Gastroesophageal sphincter (tissue), 4 donors: ENCODE results near the gene GRHPR. TPM values are rescaled to one million over a fixed set of nuclear protein-coding genes. Genes with fewer than 3 reads are reported as not detected.

Source experiments
- ATAC-seq: fragments of 150-250 bp; one replicate; pipeline ENCODE4 v1.9.1; 2016; ENCODE audit warnings: mild to moderate bottlenecking, moderate library complexity
- H3K27ac ChIP-seq, 4 donors: fragments of 200-600 bp; sonication (generic) in 3 of 4; 1 replicate in 3 of 4; 2 replicates in 1 of 4; pipeline ENCODE4 v1.5.1; 2016 to 2019
- H3K27me3 ChIP-seq: fragments of 200-600 bp; sonication (generic); one replicate; pipeline ENCODE4 v1.5.1; 2019
- H3K36me3 ChIP-seq, 2 donors: fragments of 200-600 bp; sonication (generic); one replicate each; pipeline ENCODE4 v1.5.1; 2019; ENCODE audit warnings: control low read depth in 1 of 2
- H3K4me1 ChIP-seq, 3 donors: fragments of 200-600 bp; sonication (generic); 1 replicate in 2 of 3; 2 replicates in 1 of 3; pipeline ENCODE4 v1.5.1; 2016 to 2019; ENCODE audit warnings: control low read depth in 2 of 3
- H3K4me3 ChIP-seq, 2 donors: fragments of 200-600 bp; sonication (generic); one replicate each; pipeline ENCODE4 v1.5.1; 2019; ENCODE audit warnings: mild to moderate bottlenecking in 1 of 2, moderate library complexity in 1 of 2
- H3K9me3 ChIP-seq, 3 donors: fragments of 200-600 bp; sonication (generic); one replicate each; pipeline ENCODE4 v1.5.1; 2017 to 2019; ENCODE audit warnings: control low read depth in 2 of 3
- EP300 ChIP-seq: sonication (generic); formaldehyde crosslinking; IDR thresholded peaks from one replicate; pipeline ENCODE4 v1.6.1; 2017; ENCODE audit warnings: antibody characterized with exemption, mild to moderate bottlenecking
- POLR2A ChIP-seq, 2 donors: fragments of 450-650 bp; IDR thresholded peaks; one replicate each; pipeline ENCODE4 v1.6.1; 2017; ENCODE audit warnings: antibody characterized with exemption in 2 of 2, mild to moderate bottlenecking in 2 of 2, moderate library complexity in 1 of 2
- POLR2AphosphoS5 ChIP-seq: sonication (generic); formaldehyde crosslinking; IDR thresholded peaks from one replicate; pipeline ENCODE4 v1.6.1; 2017; ENCODE audit warnings: antibody characterized with exemption
- WGBS, 2 donors: methylation state at CpG; one replicate each; pipeline ENCODE4 v1.1.5; 2018; ENCODE audit warnings: low coverage in 1 of 2; 5-methylcytosine and 5-hydroxymethylcytosine counted together
- total RNA-seq, 4 donors: library from RNA; depleted of rRNA; stranded (reverse); fragments of >200 nt; gene quantifications; one replicate each; pipeline ENCODE4 v1.1.0, GENCODE V29; 2016
- TF ChIP-seq, protein P1 (sequence below), 4 experiments: fragments of 200-600 bp in 2 of 4; fragments of 450-650 bp in 2 of 4; sonication (generic) in 1 of 4; IDR thresholded peaks; one replicate each; pipeline ENCODE4 v1.5.1; 2017 to 2019; ENCODE audit warnings: antibody characterized with exemption in 4 of 4, mild to moderate bottlenecking in 2 of 4, moderate library complexity in 2 of 4

Gene GRHPR
- total RNA-seq, 4 donors from 2014 or later: 119 to 144 (median 134) TPM

DNA sequence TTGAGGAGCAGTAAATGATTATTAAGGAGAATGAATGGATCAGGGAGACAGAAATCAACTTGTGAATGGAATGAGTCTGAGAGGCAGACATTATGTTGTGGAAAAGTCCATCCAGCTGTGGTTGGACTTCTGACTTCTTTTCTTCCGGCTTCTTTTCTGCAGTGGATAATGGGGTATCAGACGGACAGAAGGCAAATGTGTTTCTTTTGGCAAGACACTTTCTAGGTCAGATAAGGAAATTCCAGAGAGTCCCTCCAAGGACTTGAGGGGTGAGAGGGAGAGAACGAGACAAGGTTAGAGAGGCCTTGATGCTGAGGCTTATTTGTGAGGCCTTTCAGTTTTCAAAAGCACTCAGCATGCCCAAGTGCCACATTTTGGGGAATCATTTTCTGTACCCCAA is 17.1 kb upstream of the GRHPR start:
- H3K4me1 ChIP-seq: no peaks in the 10 kb centered on the region
- no peaks in the 10 kb centered on the region for H3K36me3 ChIP-seq
- no peak overlapping the region for H3K27ac ChIP-seq
- no peak overlapping the region for H3K4me3 ChIP-seq
- H3K9me3 ChIP-seq: no peaks in the 10 kb centered on the region
- H3K27me3 ChIP-seq: no peaks in the 10 kb centered on the region
- no peak for ATAC-seq
- WGBS, 2 donors: 46 to 75% methylated on average over 2 to 3 of the region's 3 CpGs
- no peak for TF ChIP-seq POLR2A (IDR thresholded peaks at IDR 0.05)
- TF ChIP-seq, protein P1, sequence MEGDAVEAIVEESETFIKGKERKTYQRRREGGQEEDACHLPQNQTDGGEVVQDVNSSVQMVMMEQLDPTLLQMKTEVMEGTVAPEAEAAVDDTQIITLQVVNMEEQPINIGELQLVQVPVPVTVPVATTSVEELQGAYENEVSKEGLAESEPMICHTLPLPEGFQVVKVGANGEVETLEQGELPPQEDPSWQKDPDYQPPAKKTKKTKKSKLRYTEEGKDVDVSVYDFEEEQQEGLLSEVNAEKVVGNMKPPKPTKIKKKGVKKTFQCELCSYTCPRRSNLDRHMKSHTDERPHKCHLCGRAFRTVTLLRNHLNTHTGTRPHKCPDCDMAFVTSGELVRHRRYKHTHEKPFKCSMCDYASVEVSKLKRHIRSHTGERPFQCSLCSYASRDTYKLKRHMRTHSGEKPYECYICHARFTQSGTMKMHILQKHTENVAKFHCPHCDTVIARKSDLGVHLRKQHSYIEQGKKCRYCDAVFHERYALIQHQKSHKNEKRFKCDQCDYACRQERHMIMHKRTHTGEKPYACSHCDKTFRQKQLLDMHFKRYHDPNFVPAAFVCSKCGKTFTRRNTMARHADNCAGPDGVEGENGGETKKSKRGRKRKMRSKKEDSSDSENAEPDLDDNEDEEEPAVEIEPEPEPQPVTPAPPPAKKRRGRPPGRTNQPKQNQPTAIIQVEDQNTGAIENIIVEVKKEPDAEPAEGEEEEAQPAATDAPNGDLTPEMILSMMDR (IDR thresholded peaks at IDR 0.05): no peak
- no peak for TF ChIP-seq EP300
- TF ChIP-seq POLR2AphosphoS5: no peak

DNA sequence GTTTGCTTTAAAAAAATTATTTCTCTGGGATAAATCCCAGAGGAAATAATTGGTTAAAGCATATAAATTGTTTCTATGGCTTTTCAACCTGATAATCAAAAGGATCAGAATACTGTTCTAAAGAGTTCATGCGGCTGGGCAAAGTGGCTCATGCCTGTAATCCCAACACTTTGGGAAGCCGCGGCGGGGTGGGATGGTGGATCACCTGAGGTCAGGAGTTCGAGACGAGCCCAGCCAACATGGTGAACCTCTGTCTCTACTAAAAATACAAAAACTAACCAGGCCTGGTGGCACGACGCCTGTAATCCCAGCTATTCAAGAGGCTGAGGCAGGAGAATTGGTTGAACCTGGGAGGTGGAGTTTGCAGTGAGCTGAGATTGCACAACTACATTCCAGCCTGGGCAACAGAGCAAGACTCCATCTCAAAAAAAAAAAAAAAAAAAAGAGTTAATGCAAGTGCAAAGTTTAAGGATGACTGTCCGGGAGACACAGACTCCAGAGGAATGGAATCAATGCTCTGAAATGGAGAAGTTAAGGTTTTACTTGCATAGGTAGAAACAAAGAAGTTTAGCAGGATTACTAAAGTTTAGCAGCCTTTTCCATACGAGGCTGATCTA is 16.6 kb upstream of the GRHPR start:
- H3K27me3 ChIP-seq: no peaks in the 10 kb centered on the region
- 73 to 76% methylated on average over 3 to 4 of the region's 10 CpGs for WGBS, 2 donors
- TF ChIP-seq, protein P1 (IDR thresholded peaks at IDR 0.05): no peak
- TF ChIP-seq POLR2A (IDR thresholded peaks at IDR 0.05) (no peak), EP300 (no peak), POLR2AphosphoS5 (no peak)
- no peaks in the 10 kb centered on the region for H3K9me3 ChIP-seq
- no peaks in the 10 kb centered on the region for H3K36me3 ChIP-seq
- ATAC-seq: no peak
- H3K27ac ChIP-seq: no peak overlapping the region
- H3K4me1 ChIP-seq: no peaks in the 10 kb centered on the region
- no peak overlapping the region for H3K4me3 ChIP-seq

DNA sequence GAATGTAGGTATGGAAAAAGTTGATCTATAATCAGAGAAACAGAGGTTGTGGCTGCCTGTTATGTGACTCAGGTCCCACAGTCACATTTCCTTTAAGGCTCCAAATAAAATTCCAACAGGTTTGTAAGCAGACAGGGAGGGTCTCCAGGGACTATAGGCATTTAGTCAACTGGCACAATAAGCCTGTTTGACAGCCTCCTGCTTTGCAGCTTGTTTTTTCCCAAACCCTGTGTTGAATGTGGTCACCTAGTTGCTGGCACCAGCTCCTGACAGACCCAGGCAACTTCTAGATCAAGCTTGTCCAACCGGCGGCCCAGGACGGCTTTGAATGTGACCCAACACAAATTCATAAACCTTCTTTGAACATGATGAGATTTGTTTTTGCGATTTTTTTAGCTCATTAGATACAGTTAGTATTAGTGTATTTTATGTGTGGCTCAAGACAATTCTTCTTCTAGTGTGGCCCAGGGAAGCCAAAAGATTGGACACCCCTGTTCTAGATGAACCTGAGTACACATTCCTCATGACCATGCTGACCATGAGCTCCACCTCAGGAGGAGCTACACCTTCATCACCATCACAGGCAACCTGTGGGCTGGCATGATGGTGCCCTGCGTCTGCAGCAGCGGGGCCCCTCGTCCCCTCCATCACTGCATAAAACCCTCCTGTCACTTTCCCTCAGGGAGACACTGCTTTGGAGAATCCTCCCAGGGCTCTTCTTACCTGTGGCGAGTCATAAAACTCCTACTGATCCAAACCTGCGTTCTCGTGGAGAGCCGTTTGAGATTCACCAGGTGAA is 15.7 kb upstream of the GRHPR start:
- H3K27ac ChIP-seq: no peak overlapping the region
- ATAC-seq: no peak
- 91 to 93% methylated on average over 4 to 8 of the region's 11 CpGs for WGBS, 2 donors

DNA sequence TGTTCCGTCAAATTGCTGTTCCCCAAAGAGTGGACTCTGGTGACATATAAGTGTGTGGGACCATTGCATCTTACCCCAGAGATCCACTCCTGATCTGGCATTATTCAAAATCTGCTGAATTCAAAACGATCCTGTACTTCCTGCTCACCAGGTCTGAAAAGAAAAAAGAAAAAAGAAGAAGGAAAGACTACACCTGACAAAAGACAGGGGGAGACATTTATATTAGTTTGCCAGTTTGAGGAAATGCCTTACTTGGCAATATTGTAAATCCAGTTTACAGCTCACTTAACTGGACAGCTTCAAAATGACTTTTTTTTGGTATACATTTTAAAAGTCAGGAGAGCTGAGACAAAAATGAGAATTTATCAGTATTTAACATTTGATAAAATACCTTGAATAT is 15.0 kb upstream of the GRHPR start:
- H3K27me3 ChIP-seq: no peaks in the 10 kb centered on the region
- no peak for ATAC-seq
- no peaks in the 10 kb centered on the region for H3K4me1 ChIP-seq
- H3K27ac ChIP-seq: no peak overlapping the region
- no peaks in the 10 kb centered on the region for H3K9me3 ChIP-seq
- no peak overlapping the region for H3K4me3 ChIP-seq
- TF ChIP-seq POLR2AphosphoS5 (no peak), POLR2A (IDR thresholded peaks at IDR 0.05) (no peak), EP300 (no peak)
- TF ChIP-seq, protein P1 (IDR thresholded peaks at IDR 0.05): no peak
- 56% methylated on average over 2 of the region's 2 CpGs; no CpG with 5 or more reads in 1 of the 2 donors for WGBS, 2 donors
- H3K36me3 ChIP-seq: no peaks in the 10 kb centered on the region

More for the DNA sequence above, 15.7 kb upstream of the GRHPR start:
- TF ChIP-seq, protein P1 (IDR thresholded peaks at IDR 0.05): no peak
- no peak for TF ChIP-seq POLR2AphosphoS5
- TF ChIP-seq POLR2A (IDR thresholded peaks at IDR 0.05): no peak
- TF ChIP-seq EP300: no peak
- Histone ChIP-seq H3K27me3 (no peaks in the 10 kb centered on the region), H3K4me1 (no peaks in the 10 kb centered on the region), H3K9me3 (no peaks in the 10 kb centered on the region), H3K36me3 (no peaks in the 10 kb centered on the region), H3K4me3 (no peak overlapping the region)
